DLD1 (cell line): ENCODE data around the gene NDUFS1.
"Not testable (repeated sequence)": the region's sequence is repeated elsewhere in the genome, so short reads cannot be mapped to it uniquely, and the experiment has no call there.

Source experiments
- in situ Hi-C: cut with HindIII; loops from 2 replicates; pipeline ENCODE4 v1.10.0; 2017; ENCODE audit warnings: low sequenced_read_pairs

Gene NDUFS1

DNA sequence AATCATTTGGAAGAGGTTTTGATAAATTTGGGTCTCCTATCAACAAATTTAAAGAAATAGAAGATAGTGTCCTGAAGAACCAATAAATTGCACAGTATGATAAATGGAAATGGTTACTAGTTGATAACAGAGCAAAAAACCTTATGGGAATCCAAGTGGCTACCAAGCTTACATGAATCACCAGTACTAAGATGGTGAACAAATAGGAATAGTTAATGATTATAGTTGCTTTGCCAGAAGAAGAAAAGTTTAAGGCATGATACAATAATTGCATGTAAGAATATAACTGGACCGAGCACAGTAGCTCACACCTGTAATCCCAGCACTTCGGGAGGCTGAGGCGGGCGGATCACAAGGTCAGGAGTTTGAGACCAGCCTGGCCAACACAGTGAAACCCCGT, 53.7 kb downstream of the NDUFS1 start:
- in situ Hi-C loops: no loop called here

DNA sequence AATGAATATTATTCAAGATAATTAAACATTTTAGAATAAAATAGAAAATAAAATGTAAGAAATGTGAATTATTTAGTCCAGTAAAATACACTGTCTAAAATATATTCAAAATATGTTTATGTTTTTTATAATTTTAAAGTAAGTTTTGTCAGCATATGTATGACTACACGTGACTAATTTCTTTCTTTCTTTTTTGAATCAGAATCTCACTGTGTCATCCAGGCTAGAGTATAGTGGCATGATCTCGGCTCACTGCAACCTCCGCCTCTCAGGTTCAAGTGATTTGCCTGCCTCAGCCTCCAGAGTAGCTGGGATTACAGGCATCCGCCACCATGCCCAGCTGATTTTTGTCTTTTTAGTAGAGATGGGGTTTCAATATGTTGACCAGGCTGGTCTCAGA, 54.2 kb downstream of the NDUFS1 start:
- in situ Hi-C loops: no loop called here

DNA sequence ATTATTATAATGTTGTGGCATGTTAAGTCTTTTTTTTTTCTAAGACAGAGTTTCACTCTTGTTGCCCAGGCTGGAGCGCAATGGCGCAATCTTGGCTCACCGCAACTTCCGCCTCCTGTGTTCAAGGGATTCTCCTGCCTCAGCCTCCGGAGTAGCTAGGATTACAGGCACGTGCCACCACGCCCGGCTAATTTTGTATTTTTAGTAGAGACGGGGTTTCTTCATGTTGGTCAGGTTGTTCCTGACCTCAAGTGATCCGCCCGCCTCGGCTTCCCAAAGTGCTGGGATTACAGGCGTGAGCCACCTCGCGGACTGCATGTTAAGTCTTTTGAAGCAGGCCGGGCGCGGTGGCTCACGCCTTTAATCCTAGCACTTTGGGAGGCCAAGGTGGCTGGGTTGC, 60.4 kb downstream of the NDUFS1 start:
- in situ Hi-C loops: not testable (repeated sequence)

DNA sequence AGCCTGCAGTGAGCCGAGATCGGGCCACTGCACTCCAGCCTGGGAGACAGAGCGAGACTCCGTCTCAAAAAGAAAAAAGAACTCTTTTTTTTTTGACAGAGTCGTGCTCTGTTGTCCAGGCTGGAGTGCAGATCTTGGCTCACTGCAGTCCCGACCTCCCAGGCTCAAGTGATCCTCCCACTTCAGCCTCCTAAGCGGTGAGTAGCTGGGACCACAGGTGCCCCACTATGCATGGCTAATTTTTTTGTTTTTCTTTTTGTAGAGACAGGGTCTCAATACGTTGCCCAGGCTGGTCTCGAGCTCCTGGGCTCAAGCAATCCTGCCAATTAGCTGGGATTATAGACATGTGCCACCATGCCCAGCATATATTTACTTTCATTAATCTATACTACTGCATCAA, 60.8 kb downstream of the NDUFS1 start:
- in situ Hi-C loops: no loop called here

DNA sequence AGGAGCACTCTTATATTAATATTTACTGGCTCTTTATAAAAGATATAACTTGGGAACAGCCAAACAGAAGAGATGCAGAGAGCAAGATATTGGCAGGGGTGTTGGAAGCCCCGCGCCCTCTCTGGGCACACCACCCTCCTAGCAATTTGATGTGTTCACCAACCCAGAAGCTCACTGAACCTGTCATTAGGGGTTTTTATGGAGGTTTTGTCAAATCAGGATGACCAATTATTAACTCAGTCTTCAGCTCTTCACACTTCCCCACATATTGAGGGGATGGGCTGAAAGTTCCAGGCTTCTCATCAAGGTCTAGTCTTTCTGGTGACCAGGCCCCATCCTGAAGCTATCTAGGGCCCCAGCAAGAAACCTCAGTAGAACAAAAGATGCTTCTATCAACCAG, 62.4 kb downstream of the NDUFS1 start:
- in situ Hi-C loops: no loop called here

DNA sequence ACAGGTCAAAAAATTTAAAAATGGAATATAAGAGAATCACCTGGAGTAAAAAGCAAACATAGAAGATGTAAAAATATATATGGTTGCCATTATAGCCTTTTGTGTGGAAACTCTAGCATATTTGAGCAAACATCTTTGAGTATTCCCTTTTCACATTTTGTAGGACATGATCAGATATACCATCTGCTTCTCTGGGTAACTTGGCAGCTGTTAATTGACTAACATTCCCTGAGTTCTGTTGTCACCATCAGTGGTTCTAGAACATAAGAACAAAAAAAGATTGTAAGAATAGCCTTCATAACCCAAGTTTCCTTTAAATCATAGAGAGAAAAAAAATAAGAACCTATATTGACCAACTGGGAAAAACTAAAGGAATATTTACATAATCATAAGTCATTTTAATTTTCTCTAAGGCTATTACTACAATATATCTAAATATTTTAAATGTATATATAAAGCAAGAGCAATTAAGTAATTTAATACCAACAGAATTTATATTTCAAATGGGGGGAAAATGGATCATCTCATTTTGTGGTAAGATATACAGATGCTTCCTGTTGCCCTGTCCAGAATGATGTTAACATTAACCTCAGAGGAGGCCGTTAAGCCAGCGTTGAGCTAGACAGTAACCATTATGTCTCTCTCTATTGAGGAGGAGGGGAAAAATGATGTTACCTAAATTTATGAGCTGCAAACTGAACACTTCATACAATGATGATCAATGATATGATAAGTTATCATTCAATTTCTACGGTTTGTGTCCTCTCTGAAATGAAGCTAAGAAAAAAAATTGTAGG, 63.5 kb downstream of the NDUFS1 start:
- in situ Hi-C loops: no loop called here

DNA sequence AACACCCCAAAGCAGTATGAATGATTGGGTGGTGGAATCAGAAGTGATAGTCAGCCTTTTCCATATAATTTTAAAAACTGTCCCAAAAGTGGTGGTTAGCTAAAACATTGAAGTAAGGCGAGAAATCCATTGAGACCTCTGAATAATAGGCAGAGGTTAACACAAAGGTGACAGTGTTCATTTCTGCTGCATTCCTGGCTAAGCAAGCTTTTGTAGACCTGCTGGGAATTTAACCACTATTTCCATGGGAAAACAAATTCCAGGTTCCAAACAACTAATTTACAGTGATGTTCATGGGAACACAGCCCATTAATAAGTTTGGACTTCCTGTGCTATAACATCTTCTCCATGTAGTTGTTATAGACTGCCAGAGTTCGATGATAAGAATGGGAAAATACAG, 66.9 kb downstream of the NDUFS1 start:
- in situ Hi-C loops: no loop called here

DNA sequence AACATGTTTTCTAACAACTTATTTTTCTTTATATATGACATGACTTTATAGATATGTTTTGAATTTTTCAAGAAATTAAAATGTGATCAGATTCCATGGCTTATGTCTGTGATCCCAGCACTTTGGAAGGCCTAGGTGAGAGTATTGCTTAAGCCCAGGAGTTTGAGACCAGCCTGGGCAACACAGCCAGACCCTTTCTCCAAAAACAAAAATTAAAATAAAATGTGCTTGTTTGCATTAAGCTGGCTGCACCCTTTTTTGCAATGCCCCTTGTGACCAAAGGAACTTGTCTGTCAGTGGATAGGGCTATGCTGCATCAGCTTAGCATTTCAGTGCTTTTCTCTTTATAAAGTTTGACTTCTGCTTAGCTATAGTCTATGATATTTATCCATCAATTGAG, 71.0 kb downstream of the NDUFS1 start:
- in situ Hi-C loops: no loop called here

DNA sequence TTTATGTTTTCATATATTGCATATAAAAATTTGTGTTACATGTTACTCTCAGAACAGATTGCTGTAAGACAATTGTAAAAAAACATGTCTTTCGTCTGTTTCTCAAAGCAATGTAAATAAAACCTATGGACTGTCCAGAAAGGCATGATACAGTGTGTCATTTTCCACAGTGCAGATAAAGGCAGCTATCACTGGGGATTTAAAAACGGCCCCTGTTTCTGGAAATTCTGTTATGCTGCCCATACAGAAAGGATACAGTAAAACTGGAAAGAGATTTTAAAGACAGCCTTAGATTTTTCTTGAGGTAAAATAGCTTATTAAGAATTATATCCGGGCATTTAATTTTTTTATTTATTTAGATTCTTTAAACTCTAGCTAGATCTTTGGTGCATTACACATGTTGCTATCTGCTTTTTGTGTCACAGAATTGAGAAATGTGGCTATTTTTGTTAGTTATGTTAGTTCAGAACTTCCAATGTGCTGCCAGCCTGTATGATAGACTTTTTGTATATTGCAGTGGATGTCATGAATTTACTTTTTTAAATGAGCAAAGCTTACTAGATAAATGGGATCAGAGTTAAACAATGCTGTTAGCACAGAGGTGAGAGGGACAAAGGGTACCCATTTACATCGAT, 72.4 kb downstream of the NDUFS1 start:
- in situ Hi-C loops: no loop called here

DNA sequence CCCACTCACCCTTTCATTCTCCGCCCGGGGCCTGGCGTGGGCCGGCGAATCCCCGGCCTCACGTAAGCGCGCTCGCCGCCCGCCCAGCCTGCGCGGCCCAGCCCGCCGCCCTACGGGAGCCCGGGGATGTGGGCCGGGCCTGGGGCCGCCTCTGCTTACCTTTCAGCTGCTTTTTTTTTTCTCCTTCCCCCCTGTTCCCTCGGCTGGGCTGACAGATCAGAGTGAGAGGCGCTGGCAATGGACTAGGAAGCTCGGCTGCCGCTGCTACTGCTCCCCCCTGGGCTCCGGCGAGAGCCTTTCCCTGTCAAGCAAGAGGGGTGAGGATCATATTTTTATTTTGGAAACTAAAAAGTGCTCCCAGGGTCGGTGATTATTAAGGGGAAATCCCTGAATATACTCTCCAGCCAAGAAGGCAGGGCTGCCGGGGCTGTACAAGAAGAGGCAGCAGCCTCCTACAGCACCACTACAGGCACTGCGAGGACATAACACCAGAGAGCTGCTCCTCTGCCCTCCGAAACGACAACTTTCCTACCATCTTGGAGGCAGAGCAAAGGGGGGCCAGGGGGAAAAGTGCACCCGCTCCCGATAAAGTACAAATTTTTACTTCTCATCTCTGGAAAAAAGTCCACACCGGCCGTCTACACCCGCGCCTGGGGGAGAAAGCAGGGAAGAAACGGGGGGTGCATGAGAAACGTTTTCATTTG, 73.3 kb downstream of the NDUFS1 start, which contains the start of gene INO80D:
Gene INO80D (minus strand): TSS at position 433 of the 704 bp plus-strand sequence. CDS start 23,158 bp downstream, outside the sequence.
- in situ Hi-C loops: no loop called here

DNA sequence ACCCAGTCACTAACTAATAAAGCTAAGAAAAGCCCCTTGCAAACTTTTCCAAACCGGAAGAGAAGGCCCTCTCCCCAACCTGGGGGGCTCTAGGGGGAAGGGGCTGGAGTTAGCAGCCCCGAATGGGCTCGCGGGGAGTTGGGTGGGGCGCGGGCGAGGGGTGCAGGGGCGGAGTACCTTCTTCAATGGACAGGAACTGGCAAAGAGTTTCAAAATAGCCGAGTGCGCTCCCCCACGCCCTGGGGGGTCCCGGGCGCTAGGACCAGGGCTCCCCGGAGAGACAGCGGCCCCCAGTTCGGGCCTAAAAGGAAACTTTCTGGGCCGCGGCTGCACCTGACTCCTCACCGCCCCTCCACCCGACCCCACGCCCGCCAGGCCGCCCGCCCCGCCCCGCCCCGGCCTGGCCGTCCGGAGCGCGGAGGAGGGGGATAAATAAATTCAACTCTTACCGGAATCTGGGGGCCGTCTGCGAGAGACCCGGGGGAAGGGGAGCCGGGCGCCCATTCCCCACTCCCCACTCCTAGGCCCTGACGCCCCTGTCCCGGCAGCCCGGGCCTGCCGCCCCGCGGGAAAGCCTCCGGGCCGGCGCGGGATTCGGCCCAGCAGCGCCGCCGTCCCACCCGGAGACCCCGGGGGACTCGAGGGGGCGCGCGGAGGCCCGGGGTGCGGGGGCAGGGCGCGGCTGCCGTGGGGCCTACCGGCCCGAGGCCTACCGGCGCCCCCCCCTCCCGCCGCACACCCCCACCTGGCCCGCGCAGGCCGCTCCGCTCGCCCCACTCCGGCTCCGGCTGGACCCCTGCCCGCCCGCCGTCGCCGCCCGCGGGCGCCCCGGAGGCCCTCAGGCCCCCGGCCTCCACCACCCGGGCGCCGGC, 74.1 kb downstream of the NDUFS1 start:
- in situ Hi-C loops: no loop called here

DNA sequence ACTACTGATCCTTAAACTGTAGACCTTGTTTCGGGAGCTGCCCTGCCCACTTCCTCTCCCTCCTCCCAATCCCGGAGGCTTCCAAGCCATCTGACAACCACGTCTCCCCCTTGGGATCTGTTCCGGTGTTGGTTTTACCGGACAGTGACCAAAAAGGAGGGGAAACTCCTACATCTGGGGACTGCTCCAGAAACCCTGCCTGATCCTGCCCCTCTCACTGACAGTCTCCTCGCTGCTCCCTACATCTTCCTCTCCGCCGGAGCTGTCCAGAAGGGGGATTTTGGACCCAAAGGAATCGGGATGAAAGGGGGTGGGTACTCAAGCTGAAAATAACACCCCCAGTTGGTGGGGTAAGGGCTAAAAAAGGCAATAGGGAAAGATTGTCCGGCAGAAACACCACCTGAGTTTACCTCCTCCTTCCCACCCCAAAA, 74.8 kb downstream of the NDUFS1 start:
- in situ Hi-C loops: no loop called here

DNA sequence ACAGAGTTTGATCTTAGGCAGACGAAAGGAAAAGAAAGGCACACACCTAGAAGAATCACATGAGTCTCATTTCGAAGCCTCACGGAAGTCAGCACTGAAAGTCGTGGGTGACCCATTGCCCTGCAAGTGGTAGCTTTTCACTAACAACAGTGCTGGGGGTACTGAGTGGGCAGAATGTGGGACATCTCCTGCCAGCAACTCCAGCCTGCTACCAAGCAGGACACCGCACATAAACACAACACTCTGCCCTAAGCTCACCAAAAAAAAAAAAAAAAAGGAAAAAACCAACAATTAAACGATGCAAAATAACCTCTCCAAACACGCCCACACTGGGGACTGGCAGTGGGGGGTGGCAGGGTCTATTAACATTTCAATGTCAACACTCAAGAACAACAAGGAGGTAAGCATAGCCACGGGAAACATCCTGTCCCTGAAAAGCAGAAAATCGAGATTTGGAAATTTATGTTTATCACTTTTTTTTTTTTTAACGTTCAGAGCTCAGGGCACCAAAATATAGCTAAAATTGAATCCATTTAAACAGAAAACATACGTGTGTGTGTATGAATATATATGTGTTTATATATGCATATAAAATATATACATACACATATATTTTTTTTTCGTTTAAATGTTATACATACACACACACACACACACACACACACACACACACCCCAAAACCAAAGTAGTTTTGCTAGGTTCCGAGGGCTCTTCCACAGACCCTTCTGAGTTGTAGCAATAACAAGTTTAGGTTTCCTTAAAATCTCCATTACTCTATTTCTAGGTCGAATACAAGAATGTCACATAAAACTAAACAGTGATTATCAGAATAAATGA, 75.4 kb downstream of the NDUFS1 start:
- in situ Hi-C loops: no loop called here

DNA sequence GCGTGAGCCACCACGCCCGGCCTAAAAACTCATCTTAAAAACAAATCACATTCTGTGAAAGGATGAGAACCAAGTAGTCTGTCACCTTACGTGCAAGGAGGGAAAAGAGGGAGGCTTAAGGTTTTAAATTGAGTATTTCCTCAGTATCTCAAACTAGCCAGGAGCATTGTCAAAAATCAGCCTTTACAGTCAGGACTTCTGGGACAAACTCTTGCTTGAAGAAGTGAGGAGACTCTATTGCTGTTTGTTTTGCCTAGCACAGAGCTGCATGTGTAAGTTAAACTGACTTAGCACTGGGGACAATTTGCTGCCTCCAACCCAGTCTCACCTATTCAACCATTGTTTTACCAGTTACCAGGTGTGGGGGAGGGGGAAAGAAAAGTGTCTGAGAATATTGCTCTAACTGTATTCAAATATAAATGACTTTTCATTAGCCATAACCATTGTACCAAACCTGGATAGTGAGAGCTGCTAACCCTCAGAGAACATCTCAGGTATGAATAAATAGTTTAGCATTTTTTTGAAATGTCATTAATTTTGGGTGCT, 76.9 kb downstream of the NDUFS1 start:
- in situ Hi-C loops: no loop called here

DNA sequence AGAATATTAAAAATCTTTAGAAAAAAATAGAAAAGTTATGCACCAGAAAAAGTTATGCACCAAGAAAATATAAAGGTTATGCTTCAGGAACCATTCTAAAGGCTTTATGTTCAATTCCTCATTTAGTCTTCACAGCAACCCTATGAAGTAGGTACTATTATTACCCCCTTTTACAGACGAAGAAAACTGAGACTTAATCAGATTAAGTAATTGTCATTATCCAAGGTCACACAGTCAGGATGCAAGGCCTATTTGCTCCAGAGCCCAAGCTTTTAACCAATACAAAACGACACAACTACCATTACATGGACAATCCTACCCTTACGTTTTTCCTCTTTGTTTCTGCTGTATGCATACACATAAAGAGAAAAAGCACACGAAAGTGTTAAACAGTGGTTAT, 78.3 kb downstream of the NDUFS1 start:
- in situ Hi-C loops: no loop called here

DNA sequence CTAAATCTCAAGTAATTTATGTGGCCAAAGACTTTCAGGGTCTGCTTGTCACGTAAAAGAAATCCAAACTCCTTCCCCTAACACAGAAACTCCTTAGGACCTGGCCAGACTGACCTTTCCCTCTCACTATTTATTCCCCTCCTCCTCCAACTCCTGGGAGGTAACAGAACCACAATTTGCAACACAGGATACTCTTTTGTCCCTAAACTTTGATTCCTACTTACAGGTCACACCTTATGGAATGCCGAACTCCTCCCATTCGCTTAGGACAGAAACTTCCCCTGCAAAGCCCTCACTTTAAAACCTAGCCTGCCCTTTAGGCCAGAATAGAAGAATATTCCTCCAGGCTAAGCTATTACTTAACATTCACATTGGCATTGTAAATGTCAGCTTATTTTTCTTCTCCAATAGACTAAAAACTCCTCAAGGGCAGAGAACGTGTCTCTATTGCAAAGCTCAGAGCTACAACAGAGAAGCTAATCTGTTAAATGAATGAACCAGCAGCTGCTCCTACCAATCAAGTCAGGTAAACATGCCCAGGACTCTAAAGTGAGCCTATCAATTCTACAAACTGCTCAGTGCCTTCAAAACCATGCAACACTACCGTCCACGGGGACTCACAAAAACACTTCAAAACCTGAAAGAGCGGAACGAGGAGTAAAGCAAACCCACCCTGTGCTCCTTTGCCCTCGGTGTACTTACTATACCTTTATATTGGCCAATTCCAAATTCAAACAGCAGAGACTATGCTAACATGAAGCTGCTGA, 79.4 kb downstream of the NDUFS1 start:
- in situ Hi-C loops: no loop called here

DNA sequence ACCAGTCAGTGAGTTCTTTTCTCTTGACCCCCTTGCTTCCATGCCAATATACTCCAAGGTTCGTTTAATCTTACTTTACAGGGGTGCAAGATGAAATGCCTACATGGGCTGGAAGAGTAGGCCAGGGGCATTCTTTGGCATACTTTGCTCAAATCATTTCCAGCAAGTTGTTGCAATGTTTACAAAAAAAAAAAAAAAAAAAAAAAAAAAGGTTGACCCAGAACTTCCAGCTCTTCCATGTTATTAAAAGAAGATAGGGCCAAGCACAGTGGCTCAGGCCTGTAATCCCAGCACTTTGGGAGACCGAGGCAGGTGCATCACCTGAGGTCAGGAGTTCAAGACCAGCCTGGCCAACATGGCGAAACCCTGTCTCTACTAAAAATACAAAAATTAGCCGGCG, 81.4 kb downstream of the NDUFS1 start:
- in situ Hi-C loops: not testable (repeated sequence)

DNA sequence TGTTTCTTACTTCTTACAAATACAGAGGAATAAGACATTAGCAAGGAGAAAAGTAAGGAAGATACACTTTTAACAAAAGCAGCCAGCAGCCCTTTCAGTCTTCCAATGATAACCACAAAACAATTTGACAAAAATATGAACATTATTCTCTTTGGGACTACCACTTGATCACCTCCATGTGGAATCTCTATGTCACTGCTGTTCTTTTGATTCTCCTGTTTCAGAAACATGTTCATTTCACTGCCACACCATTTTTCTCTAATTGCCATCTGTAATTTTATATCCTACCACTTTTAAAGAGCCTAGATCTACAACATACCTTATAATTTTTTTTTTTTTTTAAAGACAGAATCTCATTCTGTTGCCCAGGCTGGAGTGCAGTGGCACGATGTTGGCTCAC, 84.1 kb downstream of the NDUFS1 start:
- in situ Hi-C loops: no loop called here

DNA sequence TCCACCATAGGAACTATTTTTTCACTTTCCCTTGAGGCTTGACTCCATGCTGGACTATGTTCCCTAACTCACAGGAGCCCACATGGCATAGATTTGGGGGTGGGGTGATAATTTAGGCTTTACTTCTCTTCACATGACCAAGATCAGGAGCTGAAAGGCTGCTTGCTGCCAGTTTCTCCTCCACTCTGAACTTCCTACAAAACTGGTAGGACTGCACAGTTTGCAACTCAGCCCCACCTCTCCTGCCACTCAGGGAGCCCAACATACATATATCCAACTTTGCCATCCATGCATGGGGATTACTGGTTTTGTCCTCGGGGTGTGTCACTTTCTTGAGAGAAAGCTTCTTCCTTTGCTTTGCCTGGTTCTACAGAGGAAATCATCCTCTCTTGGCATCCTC, 87.4 kb downstream of the NDUFS1 start:
- in situ Hi-C loops: no loop called here
